Prostate gland (tissue), 2 donors: Measurements from ENCODE around the gene BTBD9. TPM values are rescaled to one million over a fixed set of nuclear protein-coding genes. Genes with fewer than 3 reads are reported as not detected.

Experiments
- DNase-seq: peaks from one replicate; pipeline ENCODE4 v3.0.0-alpha.2; 2019; ENCODE audit warnings: low spot score
- H3K27ac ChIP-seq, 2 donors: fragments of 200-600 bp; sonication (generic); 2 replicates each; pipeline ENCODE4 v1.5.1; 2017 to 2019
- H3K27me3 ChIP-seq: fragments of 200-600 bp; sonication (generic); replicated peaks from 2 replicates; pipeline ENCODE4 v1.5.1; 2019; ENCODE audit not compliant: insufficient read depth
- H3K36me3 ChIP-seq, 2 donors: fragments of 200-600 bp; sonication (generic); 1 replicate in 1 of 2; 2 replicates in 1 of 2; pipeline versions ENCODE4 v1.5.1 to v1.8.1; 2017 to 2019
- H3K4me1 ChIP-seq: fragments of 200-600 bp; sonication (generic); replicated peaks from 2 replicates; pipeline ENCODE4 v1.5.1; 2019
- H3K4me3 ChIP-seq, 2 donors: fragments of 200-600 bp; sonication (generic); 2 replicates each; pipeline ENCODE4 v1.5.1; 2017 to 2019
- H3K9me3 ChIP-seq: fragments of 200-600 bp; sonication (generic); 2 replicates; pipeline ENCODE4 v1.5.1; 2017
- POLR2A ChIP-seq: fragments of 450-650 bp; IDR thresholded peaks from one replicate; pipeline ENCODE4 v1.6.1; 2016; ENCODE audit warnings: antibody characterized with exemption, mild to moderate bottlenecking
- POLR2AphosphoS5 ChIP-seq: sonication (generic); formaldehyde crosslinking; IDR thresholded peaks from one replicate; pipeline ENCODE4 v1.6.1; 2017; ENCODE audit warnings: antibody characterized with exemption
- WGBS: methylation state at CpG from one replicate; pipeline ENCODE4 v1.1.5; 2018; 5-methylcytosine and 5-hydroxymethylcytosine counted together
- intact Hi-C: fragments of 100-400 bp; cut with DNase I; formaldehyde crosslinking; loops from one replicate; pipeline ENCODE4 v1.14.2; 2022
- total RNA-seq, 2 donors: library from RNA; depleted of rRNA; stranded (reverse); fragments of >200 nt; gene quantifications; one replicate each; pipeline ENCODE4 v1.1.0, GENCODE V29; 2016
- TF ChIP-seq, protein P1 (sequence below), 4 experiments: fragments of 200-600 bp in 2 of 4; fragments of 450-650 bp in 2 of 4; sonication (generic) in 2 of 4; IDR thresholded peaks; 1 replicate in 3 of 4; 2 replicates in 1 of 4; pipeline ENCODE4 v1.5.1; 2016 to 2019; ENCODE audit warnings: antibody characterized with exemption in 4 of 4, mild to moderate bottlenecking in 2 of 4, moderate library complexity in 2 of 4

BTBD9 gene
- total RNA-seq, 2 donors from 2014 or later, result 11.2 to 17.4 TPM

DNA sequence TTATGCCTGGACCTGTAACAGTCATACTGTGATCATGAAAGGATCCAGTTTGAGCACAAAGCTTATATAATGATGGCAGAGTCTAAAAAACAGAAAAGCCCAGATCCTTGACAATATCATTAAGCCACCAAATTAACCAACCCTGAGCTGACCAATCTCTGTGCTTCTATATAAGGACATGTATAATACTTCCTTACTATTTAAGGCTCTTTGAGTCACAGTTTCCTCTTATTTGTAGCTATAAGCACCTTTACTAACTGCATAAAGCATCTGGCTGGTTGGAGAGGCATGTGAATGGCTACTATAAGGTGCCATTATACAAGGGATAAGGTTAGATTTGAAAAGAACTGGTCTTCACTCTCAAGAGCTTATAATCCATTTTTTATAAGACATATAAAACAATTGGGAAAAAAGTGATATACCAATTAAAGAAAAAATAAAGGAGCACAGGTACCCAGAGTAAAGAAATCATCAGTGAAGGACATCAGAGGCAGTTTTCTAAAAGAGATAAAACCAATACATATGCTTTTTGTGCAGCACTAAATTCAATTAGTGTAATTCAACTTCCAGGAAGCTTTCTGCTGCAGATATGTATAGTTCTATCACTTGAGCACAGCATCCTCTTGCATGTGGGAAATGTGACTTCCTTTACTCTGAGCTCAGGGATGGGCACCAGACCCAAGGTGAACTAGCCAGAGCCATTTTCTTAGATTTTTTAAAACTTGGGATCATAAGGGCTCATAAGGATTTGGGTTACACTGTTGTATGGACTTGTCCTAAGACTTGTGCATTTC lies 121.0 kb downstream of the BTBD9 start:
- H3K36me3 ChIP-seq, result no peaks in the 10 kb centered on the region
- intact Hi-C loops, result no loop called here
- TF ChIP-seq POLR2AphosphoS5 (no peak), POLR2A (no peak)
- TF ChIP-seq, protein P1, sequence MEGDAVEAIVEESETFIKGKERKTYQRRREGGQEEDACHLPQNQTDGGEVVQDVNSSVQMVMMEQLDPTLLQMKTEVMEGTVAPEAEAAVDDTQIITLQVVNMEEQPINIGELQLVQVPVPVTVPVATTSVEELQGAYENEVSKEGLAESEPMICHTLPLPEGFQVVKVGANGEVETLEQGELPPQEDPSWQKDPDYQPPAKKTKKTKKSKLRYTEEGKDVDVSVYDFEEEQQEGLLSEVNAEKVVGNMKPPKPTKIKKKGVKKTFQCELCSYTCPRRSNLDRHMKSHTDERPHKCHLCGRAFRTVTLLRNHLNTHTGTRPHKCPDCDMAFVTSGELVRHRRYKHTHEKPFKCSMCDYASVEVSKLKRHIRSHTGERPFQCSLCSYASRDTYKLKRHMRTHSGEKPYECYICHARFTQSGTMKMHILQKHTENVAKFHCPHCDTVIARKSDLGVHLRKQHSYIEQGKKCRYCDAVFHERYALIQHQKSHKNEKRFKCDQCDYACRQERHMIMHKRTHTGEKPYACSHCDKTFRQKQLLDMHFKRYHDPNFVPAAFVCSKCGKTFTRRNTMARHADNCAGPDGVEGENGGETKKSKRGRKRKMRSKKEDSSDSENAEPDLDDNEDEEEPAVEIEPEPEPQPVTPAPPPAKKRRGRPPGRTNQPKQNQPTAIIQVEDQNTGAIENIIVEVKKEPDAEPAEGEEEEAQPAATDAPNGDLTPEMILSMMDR (IDR thresholded peaks at IDR 0.05), result no peak
- H3K9me3 ChIP-seq, result no peaks in the 10 kb centered on the region
- no peak overlapping the region for H3K4me3 ChIP-seq
- H3K27ac ChIP-seq, result no peak overlapping the region
- no peaks in the 10 kb centered on the region for H3K27me3 ChIP-seq
- no peaks in the 10 kb centered on the region for H3K4me1 ChIP-seq
- no peak for DNase-seq

DNA sequence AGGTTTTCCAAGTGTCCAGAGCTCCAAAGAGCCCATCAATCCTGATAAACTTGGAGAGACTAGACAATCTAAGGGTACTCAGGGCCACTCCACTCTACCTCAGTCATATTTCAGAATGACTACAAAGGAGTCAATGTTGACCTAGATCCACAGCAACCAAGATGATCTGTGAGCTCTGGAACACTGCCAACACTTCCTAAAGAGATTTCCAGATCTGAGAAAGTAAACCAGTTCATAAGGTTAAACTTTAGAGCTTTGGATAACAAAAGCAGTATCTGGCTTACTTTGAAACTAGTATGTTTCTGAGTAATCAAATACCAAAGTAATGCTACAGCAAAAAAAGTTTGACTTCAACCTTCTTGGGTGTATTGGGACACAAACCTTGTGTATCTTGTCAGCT lies 122.7 kb downstream of the BTBD9 start:
- H3K4me1 ChIP-seq, result no peaks in the 10 kb centered on the region
- no peaks in the 10 kb centered on the region for H3K9me3 ChIP-seq
- no peaks in the 10 kb centered on the region for H3K36me3 ChIP-seq
- H3K27me3 ChIP-seq, result no peaks in the 10 kb centered on the region
- H3K27ac ChIP-seq, result no peak overlapping the region
- no peak for DNase-seq
- no peak overlapping the region for H3K4me3 ChIP-seq
- no peak for TF ChIP-seq POLR2A
- TF ChIP-seq, protein P1 (IDR thresholded peaks at IDR 0.05), result no peak
- intact Hi-C loops, result no loop called here

DNA sequence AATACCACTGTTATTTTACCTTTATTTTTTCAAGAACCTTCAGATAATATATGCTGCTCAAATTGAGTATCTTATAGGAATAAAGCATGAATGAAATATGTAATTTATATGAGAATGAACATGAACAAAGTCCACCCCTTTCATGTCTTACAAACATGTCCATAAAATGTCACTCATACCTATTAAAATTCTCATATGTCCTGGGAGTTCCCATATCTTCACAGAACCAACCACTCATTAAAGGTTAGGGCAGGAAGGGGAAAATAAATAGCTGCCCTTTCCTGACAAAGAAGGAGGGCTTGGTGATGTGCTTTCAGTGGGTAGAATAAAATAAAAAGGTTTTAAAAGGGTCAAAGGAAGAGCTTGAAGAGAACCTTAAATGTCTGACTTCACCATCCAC lies 125.3 kb downstream of the BTBD9 start:
- intact Hi-C loops, result no loop called here
- TF ChIP-seq POLR2A (no peak), POLR2AphosphoS5 (no peak)
- TF ChIP-seq, protein P1 (IDR thresholded peaks at IDR 0.05), result no peak

DNA sequence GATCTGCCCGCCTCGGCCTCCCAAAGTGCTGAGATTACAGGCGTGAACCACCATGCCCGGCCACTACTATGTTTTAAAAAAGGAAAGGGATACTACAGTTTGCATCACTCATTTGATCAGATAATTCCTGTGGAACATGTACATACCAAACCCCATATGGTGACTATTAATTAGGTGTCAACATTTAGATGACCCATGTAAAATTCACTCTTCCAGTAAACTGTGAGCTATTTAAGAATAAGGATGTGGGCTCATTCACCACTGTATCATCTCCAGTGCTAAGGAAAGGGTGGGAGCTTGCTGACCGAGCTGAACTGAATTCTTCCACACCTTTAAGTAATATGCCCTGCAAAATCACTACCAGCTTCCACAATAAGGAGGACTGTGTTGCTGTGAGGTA lies 127.5 kb downstream of the BTBD9 start:
- Histone ChIP-seq H3K27ac (no peak overlapping the region), H3K4me3 (no peak overlapping the region), H3K36me3 (no peaks in the 10 kb centered on the region), H3K4me1 (no peaks in the 10 kb centered on the region), H3K27me3 (no peaks in the 10 kb centered on the region), H3K9me3 (no peaks in the 10 kb centered on the region)
- WGBS, result 92% methylated on average over 5 of the region's 5 CpGs
- intact Hi-C loops, result no loop called here
- DNase-seq, result no peak
- no peak for TF ChIP-seq POLR2A

More for the DNA sequence above, 125.3 kb downstream of the BTBD9 start:
- no peaks in the 10 kb centered on the region for H3K9me3 ChIP-seq
- H3K27ac ChIP-seq, result no peak overlapping the region
- no peaks in the 10 kb centered on the region for H3K36me3 ChIP-seq
- DNase-seq, result no peak
- no peaks in the 10 kb centered on the region for H3K4me1 ChIP-seq
- H3K27me3 ChIP-seq, result no peaks in the 10 kb centered on the region
- H3K4me3 ChIP-seq, result no peak overlapping the region

DNA sequence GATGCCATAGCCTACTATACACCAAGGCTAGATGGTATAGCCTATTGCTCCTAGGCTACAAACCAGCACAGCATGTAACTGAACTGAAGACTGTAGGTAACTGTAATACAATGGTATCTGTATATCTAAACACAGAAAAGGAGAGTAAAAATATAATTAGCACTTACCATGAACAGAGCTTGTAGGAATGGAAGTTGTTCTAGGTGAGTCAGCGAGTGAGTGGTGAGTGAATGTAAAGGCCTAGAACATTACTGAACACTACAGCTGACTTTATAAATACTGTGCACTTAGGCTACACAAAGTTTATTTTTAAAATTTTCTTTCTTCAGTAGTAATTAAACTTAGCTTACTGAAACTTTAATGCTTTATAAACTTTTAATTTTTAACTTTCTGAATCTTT lies 129.5 kb downstream of the BTBD9 start:
- no peak for DNase-seq
- intact Hi-C loops, result no loop called here
- TF ChIP-seq, protein P1 (IDR thresholded peaks at IDR 0.05), result no peak
- no peak for TF ChIP-seq POLR2A
- no peak for TF ChIP-seq POLR2AphosphoS5
- WGBS, result 100% methylated on average over 1 of the region's 1 CpG
- Histone ChIP-seq H3K9me3 (no peaks in the 10 kb centered on the region), H3K4me1 (no peaks in the 10 kb centered on the region), H3K27ac (no peak overlapping the region), H3K36me3 (no peaks in the 10 kb centered on the region), H3K4me3 (no peak overlapping the region), H3K27me3 (no peaks in the 10 kb centered on the region)
